ENCODE data around the gene IGF1R.
A peak's percentile ranks its signal among the peaks of the same experiment; 100 is the strongest.

IGF1R gene

GRCh38 chr15:98845138-98845884 is 197.0 kb downstream of the IGF1R start:
- no peak for DNase-seq (ENCODE audit: low read depth)
- H3K4me3 ChIP-seq (ENCODE audit: low read depth, low read length) = no peak overlapping the region

DNA sequence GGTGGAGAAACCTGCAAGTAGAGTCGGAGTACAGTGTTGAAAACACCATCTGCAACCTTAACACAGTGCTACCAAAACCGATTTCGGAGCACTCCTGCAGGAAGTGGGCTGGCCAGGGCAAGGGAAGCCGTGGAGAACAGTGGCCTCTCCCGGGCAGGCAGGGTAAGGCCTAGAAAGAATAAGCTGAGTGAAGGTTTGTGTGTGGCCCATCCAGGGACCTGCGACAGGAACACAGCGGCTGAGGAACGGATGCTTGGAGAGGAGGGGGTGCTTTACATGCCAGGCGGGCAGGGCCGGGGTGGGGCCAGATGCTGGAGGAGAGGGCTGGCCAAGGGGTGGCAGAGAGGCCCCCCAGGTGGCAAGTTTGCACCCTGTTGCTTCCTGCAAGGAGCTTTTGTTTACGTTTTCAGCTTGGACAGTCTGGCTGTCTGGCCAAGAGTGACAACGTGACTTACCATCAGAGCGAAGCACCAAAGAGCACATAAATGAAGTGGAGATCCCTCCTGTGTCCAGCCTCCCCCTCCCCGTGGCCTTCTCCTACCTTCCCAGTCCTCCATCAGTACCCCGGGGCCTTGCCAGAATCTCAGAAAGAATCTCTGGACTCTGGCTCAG is 202.7 kb downstream of the IGF1R start:
- TF ChIP-seq, protein P1, sequence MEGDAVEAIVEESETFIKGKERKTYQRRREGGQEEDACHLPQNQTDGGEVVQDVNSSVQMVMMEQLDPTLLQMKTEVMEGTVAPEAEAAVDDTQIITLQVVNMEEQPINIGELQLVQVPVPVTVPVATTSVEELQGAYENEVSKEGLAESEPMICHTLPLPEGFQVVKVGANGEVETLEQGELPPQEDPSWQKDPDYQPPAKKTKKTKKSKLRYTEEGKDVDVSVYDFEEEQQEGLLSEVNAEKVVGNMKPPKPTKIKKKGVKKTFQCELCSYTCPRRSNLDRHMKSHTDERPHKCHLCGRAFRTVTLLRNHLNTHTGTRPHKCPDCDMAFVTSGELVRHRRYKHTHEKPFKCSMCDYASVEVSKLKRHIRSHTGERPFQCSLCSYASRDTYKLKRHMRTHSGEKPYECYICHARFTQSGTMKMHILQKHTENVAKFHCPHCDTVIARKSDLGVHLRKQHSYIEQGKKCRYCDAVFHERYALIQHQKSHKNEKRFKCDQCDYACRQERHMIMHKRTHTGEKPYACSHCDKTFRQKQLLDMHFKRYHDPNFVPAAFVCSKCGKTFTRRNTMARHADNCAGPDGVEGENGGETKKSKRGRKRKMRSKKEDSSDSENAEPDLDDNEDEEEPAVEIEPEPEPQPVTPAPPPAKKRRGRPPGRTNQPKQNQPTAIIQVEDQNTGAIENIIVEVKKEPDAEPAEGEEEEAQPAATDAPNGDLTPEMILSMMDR (conservative IDR thresholded peaks at IDR 0.05; ENCODE audit: low read depth, low read length) = peak; percentile 93
- peak; percentile 83 for DNase-seq (ENCODE audit: low read depth)
- no peak overlapping the region for H3K4me3 ChIP-seq (ENCODE audit: low read depth, low read length)

More at GRCh38 chr15:98845138-98845884, 197.0 kb downstream of the IGF1R start:
- TF ChIP-seq, protein P1 (conservative IDR thresholded peaks at IDR 0.05; ENCODE audit: low read depth, low read length) = no peak

DNA sequence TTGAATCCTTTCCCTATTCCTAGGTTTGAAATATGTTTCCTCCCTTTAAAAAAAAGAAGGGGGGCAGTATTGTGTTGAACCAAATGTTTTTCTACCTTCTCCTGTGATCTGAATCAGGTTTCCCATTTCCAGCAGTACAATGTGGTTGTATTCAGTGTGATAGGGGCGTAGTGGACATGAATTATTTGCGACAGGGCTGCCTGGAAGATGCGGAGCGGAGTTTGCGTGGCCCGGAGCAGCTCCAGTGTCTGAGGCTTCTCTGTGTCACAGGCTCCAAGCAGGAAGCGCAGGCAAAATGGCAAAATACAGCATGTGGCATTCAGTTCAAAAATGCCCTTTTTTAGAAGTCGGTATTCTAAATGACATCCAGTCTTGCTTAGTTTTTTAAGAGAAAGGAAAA is 204.8 kb downstream of the IGF1R start:
- DNase-seq (ENCODE audit: low read depth) = peak; percentile 96
- TF ChIP-seq, protein P1 (conservative IDR thresholded peaks at IDR 0.05; ENCODE audit: low read depth, low read length) = no peak

DNA sequence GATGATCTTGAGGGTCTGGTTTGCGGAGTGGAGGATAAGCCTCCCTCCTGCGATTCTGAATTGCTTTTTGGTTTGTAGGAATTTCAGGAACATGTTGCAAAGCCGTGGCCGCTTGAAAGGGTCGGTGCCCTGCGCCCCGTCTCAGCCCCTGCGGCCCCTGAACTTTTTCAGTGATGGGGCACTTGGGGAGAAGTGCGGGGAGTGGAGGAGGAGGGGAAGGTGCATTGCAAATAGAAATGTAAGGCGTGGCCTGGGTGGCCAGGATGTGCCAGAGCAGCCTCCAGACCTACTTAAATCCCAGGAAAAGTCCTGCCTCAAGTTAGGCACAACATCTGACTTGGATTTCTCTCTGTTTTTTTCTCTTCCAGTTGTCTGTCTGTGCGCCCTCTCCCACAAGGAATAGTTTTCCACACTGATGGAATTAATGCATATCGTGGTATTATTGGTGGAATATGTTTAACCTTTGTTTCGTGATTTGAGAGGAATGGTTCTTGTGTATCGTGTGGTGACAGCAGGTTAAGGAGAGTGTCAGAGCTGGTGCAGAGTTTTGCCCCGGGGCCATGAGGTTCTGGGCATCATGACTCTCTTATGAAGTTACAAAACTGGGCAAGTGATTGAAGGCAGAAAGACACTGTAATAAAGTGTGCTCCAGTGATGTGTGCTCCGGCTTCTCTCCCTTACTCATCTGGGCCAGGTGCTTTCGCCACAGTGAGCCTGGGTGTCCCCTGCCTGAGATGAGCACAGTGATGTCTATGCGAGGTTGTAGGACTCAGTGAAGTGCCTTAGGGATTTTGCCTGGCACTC is 205.5 kb downstream of the IGF1R start:
- H3K4me3 ChIP-seq (ENCODE audit: low read depth, low read length) = peak overlapping the region; percentile 43
- TF ChIP-seq, protein P1 (conservative IDR thresholded peaks at IDR 0.05; ENCODE audit: low read depth, low read length) = no peak
- peak; percentile 32 for DNase-seq (ENCODE audit: low read depth)

More for the DNA sequence above, 204.8 kb downstream of the IGF1R start:
- peak overlapping the region; percentile 71 for H3K4me3 ChIP-seq (ENCODE audit: low read depth, low read length)

DNA sequence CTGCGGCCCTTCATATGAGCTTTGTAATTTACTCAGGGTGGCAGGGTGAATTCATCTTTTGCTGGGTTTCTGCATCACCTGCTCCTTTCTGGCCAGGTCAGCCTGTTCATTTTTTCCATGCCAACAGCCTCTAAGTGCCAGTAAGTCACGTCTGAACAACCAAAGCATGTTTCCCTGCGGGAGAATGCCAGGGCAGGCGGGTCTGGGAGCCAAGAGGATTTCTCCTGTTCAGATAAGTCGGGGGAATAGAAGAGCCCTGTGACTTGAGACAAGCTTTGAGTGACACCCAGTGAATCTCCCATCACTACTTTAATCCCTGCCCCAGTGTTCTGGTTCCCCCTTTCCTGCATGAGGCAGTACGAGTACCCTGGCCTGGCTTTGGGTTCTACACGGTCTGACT is 206.2 kb downstream of the IGF1R start:
- TF ChIP-seq, protein P1 (conservative IDR thresholded peaks at IDR 0.05; ENCODE audit: low read depth, low read length) = no peak

GRCh38 chr15:98855067-98855814 is 206.9 kb downstream of the IGF1R start:
- H3K4me3 ChIP-seq (ENCODE audit: low read depth, low read length) = no peak overlapping the region
- TF ChIP-seq, protein P1 (conservative IDR thresholded peaks at IDR 0.05; ENCODE audit: low read depth, low read length) = no peak
- DNase-seq (ENCODE audit: low read depth) = no peak

More for the DNA sequence above, 206.2 kb downstream of the IGF1R start:
- DNase-seq (ENCODE audit: low read depth) = no peak
- H3K4me3 ChIP-seq (ENCODE audit: low read depth, low read length) = no peak overlapping the region

Data from choroid plexus epithelial cell (primary cell).